Body of pancreas (tissue), 4 donors: Measurements from ENCODE around the gene GRK4.

Experiments used
- POLR2A ChIP-seq, 3 donors: fragments of 450-650 bp; IDR thresholded peaks; one replicate each; pipeline ENCODE4 v1.6.1; 2016; ENCODE audit warnings: antibody characterized with exemption in 3 of 3, mild to moderate bottlenecking in 2 of 3
- TF ChIP-seq, protein P1 (sequence below), 7 experiments: fragments of 450-650 bp in 4 of 7; fragments of 200-600 bp in 3 of 7; sonication (generic) in 3 of 7; IDR thresholded peaks; one replicate each; pipeline ENCODE4 v1.5.1; 2016 to 2019; ENCODE audit warnings: antibody characterized with exemption in 7 of 7

DNA sequence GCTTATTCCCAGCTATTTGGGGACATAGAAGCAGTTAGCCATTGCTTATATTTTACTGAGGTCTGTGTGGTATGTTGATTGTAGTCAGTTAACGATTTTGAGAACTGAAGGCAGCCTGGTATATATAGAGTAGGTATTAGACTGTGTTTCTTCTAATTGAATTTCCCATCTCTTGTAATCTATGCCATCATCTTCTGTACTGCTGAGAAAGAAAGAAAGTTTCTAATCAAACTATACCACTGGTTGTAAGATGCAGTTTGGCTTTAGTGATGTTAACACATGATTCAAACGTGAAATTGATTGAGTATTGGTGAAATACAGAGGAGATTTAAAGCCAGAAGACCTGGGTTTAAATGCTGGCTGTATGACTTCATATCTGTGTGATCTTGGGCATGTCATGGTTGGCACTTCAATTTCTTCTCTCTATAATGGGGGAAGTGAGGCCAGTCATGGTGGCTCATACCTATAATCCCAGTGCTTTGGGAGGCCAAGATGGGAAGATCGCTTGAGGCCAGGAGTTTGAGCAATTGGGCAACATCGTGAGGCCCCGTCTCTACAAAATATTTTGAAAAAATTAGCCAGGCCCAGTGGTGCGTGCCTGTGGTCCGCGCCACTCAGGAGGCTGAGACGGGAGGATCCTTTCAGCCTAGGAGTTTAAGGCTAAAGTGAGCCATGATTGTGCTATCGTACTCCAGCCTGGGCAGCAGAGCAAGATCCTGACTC lies 122.7 kb downstream of the GRK4 start:
- TF ChIP-seq, protein P1, sequence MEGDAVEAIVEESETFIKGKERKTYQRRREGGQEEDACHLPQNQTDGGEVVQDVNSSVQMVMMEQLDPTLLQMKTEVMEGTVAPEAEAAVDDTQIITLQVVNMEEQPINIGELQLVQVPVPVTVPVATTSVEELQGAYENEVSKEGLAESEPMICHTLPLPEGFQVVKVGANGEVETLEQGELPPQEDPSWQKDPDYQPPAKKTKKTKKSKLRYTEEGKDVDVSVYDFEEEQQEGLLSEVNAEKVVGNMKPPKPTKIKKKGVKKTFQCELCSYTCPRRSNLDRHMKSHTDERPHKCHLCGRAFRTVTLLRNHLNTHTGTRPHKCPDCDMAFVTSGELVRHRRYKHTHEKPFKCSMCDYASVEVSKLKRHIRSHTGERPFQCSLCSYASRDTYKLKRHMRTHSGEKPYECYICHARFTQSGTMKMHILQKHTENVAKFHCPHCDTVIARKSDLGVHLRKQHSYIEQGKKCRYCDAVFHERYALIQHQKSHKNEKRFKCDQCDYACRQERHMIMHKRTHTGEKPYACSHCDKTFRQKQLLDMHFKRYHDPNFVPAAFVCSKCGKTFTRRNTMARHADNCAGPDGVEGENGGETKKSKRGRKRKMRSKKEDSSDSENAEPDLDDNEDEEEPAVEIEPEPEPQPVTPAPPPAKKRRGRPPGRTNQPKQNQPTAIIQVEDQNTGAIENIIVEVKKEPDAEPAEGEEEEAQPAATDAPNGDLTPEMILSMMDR (IDR thresholded peaks at IDR 0.05) = no peak
- TF ChIP-seq POLR2A (IDR thresholded peaks at IDR 0.05) = no peak
